CD4-positive, alpha-beta T cell treated with Interleukin-6 for 4 hours (primary cell): ENCODE data around the gene TSPEAR.

ENCODE experiments used
- DNase-seq: peaks from one replicate; pipeline ENCODE4 v3.0.0-alpha.2; 2020; ENCODE audit warnings: mixed read lengths

Gene TSPEAR

DNA sequence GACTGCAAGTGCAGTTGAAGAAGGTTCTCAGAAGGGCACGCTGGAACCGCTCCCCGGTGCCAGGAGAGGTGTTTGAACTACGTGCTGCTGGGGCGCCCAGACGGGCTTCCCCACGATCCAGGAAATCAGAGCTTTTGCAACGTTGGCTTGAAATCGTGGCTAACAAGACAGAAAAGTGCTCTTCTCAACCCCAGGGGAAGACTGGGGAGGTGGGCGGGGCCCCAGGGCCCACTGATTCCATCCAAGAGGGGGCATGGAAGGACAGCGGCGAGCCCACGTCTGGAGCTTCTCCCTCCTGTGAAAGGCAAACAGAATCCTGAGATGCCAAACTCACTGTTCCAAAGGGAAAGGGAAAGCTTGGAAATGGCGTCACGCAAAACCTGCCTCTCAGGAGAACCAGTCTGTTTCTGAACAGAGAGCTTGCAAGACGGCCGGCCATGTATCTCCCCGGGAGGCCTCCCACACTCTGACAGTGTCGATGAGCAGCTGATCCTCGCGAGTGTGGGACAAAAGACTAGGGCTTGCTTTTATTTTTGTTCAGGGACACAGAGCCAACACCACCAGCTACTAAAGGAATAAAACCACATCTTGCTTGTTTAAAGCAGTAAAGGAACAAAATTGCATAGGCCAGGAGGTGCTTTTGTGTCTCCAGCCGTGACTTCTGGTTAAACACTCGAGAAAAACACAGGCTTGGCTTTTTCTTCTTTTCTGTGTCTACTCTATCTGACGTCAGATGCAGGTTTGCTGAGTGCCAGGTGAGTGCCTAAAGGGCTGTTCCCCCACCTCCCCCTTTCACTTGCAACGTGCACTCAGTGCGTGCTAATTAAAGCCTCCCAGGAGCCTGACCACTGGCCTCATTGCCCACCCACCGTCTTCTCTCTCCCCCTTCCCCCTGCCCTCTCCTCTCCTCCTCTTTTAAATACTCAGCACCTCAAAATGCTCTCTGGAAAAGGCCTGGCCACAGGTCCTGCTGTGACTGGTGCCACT is 214.5 kb downstream of the TSPEAR start:
- no peak for DNase-seq

GRCh38 chr21:44495611-44496563 is 215.5 kb downstream of the TSPEAR start:
- DNase-seq, result no peak

- no peak for DNase-seq
These were observed 216.4 kb downstream of the TSPEAR start for GRCh38 chr21:44494956-44495355.

GRCh38 chr21:44494418-44494817 is 217.0 kb downstream of the TSPEAR start:
- DNase-seq, result no peak

- DNase-seq, result no peak
These were observed 218.6 kb downstream of the TSPEAR start for GRCh38 chr21:44492567-44493385.

GRCh38 chr21:44490816-44491215 is 220.6 kb downstream of the TSPEAR start:
- no peak for DNase-seq

DNA sequence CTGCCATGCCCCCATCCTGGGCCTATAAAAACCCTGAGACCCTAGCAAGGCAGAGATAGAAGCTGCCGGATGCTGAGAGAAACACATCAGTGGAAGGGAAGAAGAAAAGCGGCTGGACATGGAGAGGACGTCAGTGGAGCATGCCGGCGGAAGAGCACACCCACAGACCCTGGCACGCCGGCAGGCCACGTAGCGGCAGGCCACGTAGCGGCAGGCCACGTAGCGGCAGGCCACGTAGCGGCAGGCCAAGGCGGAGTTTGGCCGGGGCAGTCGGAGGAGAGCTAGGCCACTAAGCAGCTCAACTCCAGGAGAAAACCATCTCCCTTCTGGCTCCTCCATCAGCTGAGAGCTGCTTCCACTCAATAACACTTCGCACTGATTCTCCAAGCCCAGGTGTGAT is 221.0 kb downstream of the TSPEAR start:
- DNase-seq, result no peak

DNA sequence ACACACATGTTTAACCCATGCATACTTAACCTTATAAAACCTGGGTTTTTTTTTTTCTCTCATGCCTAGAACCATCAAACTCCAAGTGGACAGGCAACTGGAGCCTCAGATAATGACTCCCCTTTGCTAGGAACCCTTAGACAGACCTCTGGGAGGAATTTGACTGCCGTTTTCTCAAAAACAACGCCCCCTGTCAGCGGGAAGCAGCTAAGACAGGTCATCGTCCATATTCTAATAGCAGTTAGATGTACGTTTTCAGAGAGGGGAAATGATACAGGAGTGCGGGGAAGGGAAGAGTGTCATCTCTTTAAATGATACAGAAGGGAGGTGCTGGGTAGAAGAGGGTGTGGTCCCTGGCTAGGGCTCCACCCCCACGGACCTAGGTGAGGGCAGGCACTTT is 221.4 kb downstream of the TSPEAR start:
- no peak for DNase-seq

DNA sequence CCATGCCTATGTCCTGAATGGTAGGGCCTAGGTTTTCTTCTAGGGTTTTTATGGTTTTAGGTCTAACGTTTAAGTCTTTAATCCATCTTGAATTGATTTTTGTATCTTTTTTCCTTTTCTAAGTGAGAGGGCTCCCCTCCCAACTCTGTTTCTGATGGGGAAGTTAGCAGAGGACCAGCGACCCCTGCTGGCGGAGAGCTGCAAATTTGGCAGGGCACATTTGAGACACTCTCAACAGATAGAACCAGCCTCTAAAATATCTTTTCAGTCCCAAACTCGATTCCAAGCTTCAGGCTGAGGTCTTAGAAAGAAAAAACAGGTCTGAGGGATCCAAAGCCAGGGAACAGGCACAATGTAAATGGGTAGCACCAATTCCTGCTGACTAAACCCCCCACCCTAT is 223.5 kb downstream of the TSPEAR start:
- DNase-seq, result peak; percentile 49

GRCh38 chr21:44486302-44486701 is 225.1 kb downstream of the TSPEAR start:
- DNase-seq, result no peak

GRCh38 chr21:44485796-44486195 is 225.6 kb downstream of the TSPEAR start:
- no peak for DNase-seq

DNA sequence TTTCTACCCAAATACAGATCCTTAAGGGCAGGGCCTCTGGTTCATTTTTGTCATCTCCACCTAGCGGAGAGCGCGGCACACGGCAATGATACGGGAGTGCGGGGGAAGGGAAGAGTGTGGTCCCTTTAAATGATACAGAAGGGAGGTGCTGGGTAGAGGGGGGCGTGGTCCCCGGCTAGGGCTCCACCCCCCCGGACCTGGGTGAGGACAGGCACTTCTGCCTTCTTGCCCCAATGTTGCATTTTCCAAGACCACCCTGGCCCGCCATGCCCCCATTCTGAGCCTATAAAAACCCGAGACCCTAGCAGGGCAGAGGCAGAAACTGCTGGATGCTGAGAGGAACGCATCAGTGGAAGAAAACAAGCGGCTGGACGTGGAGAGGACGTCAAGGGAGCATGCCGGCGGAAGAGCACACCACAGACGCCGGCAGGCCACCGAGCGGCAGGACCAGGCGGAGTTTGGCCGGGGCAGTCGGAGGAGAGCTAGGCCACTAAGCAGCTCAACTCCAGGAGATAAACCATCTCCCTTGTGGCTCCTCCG is 226.0 kb downstream of the TSPEAR start:
- DNase-seq, result peak; percentile 62

DNA sequence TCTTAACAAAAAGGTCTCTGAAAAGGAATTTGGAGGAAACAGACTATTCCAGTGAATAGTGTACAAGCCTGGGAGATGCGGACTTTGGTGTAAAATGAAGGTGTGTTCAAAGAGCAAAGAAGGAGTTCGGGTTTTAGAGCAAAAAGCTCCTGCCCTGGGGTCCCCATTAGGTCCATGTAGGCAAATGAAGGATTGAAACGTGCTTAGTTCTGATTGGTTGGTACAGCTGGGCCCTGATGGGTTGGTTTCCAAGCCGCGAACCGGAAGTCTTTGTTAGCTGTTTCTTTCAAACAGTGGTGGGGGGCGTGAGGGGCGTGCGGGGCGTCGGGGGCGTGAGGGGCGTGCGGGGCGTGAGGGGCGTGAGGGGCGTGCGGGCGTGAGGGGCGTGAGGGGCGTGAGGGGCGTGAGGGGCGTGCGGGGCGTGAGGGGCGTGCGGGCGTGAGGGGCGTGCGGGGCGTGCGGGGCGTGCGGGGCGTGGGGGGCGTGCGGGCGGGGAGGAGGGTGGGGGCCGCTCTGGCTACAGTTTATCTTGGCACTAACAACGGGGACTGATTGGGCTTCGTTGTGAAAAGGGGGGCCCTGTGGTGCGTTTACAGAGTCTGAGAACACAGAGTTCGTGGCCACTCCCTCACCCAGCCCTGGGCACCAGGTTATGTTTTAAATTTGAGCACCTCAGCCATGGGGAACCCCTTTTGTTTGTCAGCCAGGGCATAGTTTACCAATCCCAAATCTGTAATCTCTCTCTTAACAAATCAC is 226.7 kb downstream of the TSPEAR start:
- no peak for DNase-seq

GRCh38 chr21:44483288-44484237 is 227.8 kb downstream of the TSPEAR start:
- DNase-seq, result no peak

GRCh38 chr21:44482581-44483287 is 228.6 kb downstream of the TSPEAR start:
- DNase-seq, result no peak

GRCh38 chr21:44480200-44481053 is 230.9 kb downstream of the TSPEAR start:
- DNase-seq, result no peak

- DNase-seq, result peak; percentile 29
These were observed 231.7 kb downstream of the TSPEAR start for GRCh38 chr21:44479556-44480199.

DNA sequence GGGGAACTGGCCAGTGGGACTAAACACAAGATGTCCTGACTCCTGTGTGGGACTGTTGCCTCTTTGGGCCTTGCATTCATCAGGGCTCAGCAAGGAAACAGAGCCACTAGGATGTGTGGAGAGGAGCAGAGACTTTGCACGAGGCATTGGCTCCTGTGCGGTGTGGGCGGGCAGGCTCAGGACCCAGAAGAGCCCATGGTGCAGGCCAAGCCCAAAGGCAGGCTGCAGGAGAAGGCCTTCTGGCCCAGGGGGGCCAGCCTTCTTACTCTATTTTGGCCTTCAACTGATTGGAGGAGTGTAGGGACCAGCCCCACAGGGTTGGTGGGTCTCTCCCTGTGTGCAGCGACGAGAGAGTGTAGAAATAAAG is 232.6 kb downstream of the TSPEAR start:
- no peak for DNase-seq
